Measurements from ENCODE around the gene NUDT16. TPM values are rescaled to one million over a fixed set of nuclear protein-coding genes. Genes with fewer than 3 reads are reported as not detected.

NUDT16 gene
- polyA plus RNA-seq, 1 experiment = 8.5 TPM

DNA sequence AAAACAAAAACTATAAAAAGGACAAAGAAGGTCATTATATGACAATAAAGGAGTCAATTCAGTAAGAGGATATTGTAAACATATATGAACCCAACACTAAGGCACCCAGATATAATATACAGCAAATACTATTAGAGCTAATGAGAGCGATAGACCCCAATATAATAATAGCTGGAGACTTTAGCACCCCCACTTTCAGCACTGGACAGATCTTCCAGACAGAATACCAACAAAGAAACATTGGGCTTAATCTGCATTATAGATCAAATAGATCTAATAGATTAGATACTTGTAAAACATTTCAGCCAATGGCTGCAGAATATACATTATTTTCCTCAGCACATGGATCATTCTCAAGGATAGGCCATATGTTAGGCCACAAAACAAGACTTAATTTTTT is 53.4 kb downstream of the NUDT16 start:
- DNase-seq (ENCODE audit: low read depth, low spot score) = no peak
- ChIA-PET POLR2A (no interaction called here), CTCF (no interaction called here)
- H3K27me3 ChIP-seq (ENCODE audit: control insufficient read depth, insufficient read depth, low read length) = peaks cover 3% of the 10 kb centered on the region
- no peak overlapping the region for H3K4me3 ChIP-seq (ENCODE audit: low read depth, low read length)
- TF ChIP-seq, protein P1, sequence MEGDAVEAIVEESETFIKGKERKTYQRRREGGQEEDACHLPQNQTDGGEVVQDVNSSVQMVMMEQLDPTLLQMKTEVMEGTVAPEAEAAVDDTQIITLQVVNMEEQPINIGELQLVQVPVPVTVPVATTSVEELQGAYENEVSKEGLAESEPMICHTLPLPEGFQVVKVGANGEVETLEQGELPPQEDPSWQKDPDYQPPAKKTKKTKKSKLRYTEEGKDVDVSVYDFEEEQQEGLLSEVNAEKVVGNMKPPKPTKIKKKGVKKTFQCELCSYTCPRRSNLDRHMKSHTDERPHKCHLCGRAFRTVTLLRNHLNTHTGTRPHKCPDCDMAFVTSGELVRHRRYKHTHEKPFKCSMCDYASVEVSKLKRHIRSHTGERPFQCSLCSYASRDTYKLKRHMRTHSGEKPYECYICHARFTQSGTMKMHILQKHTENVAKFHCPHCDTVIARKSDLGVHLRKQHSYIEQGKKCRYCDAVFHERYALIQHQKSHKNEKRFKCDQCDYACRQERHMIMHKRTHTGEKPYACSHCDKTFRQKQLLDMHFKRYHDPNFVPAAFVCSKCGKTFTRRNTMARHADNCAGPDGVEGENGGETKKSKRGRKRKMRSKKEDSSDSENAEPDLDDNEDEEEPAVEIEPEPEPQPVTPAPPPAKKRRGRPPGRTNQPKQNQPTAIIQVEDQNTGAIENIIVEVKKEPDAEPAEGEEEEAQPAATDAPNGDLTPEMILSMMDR (IDR thresholded peaks at IDR 0.05; ENCODE audit: low read depth, low read length) = no peak
- H3K9me3 ChIP-seq (ENCODE audit: control insufficient read depth, insufficient read depth, low read length) = no peaks in the 10 kb centered on the region
- H3K27ac ChIP-seq (ENCODE audit: low read depth, low read length) = no peak overlapping the region

Other genes starting within 250 kb of the NUDT16 start
- 157 and 192 TPM in 2 replicates for gene MRPL3, start 121.2 kb downstream of the NUDT16 start, polyA plus RNA-seq (2011; rRNA removed)